Mammary epithelial cell (primary cell): ENCODE data around the gene HTR7.

Experiments used
- CTCF ChIP-seq, 2 donors: IDR thresholded peaks in 1 of 2; conservative IDR thresholded peaks in 1 of 2; 2 replicates each; pipeline ENCODE4 v1.5.1; 2011 to 2012; ENCODE audit warnings: inconsistent platforms in 2 of 2, low read length in 2 of 2, mild to moderate bottlenecking in 2 of 2, control low read depth in 1 of 2, low read depth in 1 of 2; ENCODE audit not compliant: insufficient read depth in 1 of 2; ENCODE audit errors: extremely low read depth in 1 of 2
- EZH2 ChIP-seq: IDR thresholded peaks from 2 replicates; pipeline ENCODE4 v1.6.1; 2012; ENCODE audit warnings: low read length, inconsistent platforms, borderline replicate concordance

GRCh38 chr10:90856964-90857634, 740 bp downstream of the HTR7 start:
- TF ChIP-seq CTCF (conservative IDR thresholded peaks at IDR 0.05 in 1 of 2, IDR thresholded peaks at IDR 0.05 in 1 of 2; ENCODE audit: extremely low read depth in 1 of 2, insufficient read depth in 1 of 2, low read depth in 1 of 2, low read length in 2 of 2) (no peak), EZH2 (no peak)
